GM19372 (cell line): Measurements from ENCODE around the gene CDC42BPB.

Experiments used
- ATAC-seq: cut with Tn5 transposase; IDR thresholded peaks from one replicate; pipeline ENCODE4 v1.9.1; 2021; ENCODE audit warnings: mild to moderate bottlenecking, low read depth, moderate library complexity; ENCODE audit not compliant: unreplicated experiment

CDC42BPB gene

DNA sequence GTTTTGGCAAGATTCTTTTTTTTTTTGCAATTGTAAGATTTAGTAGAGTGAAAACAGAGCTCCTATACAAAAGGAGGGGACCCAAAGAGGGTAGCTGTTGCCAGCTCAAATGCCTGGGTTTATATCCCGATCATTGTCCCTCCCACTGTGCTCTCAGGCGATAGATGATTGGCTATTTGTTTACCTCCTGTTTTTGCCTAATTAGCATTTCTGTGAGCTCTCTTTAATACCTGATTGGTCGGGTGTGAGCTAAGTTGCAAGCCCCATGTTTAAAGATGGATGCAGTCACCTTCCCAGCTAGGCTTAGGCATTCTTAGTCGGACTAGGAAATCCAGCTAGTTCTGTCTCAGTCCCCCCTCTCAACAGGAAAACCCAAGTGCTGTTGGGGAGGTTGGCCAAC lies 39.0 kb upstream of the CDC42BPB start:
- ATAC-seq = no peak

DNA sequence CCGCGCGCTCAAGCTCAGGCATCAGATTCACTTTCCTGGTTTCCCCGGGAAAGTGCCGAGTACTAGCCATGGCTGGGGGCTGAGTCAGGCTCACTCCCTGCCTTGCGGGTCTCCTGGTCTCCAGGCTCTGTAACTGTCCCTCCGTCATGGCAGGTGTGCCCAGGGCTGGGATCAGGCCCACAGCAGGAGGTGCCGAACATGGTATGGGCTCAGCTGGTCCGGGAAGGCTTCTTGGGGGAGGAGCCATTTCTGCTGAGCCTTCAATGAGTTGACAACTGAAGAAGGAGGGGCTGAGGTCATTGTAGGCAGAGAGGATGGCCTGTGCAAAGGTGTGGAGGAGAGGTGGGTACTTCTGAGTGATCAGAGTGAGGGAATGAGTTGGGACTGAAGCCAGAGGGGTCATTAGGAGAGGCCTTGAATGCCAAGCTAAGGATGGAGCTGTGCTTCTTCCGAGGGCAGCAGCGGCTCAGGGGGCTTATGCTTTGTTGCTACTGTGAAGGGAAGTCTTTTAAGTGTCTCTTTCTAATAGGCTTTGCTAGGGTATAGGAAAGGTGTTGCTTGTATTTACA lies 37.9 kb upstream of the CDC42BPB start:
- ATAC-seq = no peak

DNA sequence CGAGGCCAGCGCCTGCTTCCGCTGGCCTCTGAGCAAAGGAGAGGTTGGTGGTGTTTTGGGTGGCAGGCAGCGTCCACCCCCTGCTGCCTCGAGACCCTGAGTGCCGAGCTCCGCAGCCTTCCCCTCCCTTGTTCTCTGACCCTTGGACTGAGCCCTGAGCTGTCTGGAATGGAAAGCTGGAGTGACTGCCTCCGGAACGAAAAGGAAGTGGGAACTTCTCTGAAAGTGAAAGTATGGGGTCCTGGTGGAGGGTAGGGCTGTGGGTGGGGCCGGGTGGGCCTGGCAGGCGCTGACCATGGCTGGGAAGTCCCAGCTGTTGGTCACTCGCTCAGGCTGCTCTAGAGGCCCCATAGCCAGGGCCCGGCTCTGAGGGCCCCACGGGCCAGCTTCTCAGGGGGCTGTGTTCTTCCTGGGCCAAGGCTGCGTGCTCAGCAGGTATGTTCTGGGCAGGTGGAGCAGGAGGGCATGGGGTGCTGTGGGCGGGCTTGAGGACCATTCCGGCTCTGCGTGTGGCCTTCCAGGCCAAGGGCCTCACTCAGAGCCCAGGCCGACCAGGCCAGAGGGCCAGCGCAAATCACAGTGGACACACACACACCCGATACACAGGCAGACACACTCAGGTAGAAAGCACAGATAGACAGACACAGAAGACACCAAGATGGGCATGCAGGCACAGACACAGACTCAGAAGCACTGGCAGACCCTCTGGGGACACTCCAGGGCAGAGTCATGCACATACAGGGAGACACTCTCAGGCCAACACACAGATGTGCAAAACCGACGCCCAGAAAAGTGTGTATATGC lies 37.3 kb upstream of the CDC42BPB start, which contains the start of gene EXOC3L4:
EXOC3L4 (plus strand) TSS at position 320 of the 804 bp plus-strand sequence. CDS start 5,495 bp downstream, outside the sequence.
- no peak for ATAC-seq

DNA sequence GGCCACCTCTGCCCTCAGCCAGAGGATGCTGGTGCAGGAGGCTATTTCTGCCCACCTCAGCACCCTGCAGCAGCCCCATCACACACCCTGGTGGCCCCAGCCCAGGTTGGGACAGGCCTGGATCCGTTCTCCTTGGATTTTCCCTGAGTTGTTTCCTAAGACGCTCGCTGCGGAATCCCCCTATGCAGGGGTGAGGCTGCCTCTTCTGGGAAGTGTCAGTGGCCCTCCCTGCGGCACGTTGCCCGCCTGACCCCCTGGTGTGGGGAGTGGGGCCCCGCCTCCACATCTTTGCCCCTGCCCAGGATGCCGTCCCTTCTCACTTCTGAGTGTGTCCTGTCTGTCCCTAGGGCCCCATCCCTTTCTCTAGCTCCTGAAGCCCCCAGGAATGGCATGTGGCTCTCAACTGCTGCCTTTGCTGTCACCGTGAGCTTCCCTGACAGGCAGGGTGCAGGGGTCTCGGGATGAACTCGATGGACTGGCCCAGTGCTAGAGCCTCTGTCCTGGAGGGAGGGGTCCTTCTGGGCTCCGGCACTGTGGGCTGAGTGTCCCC lies 36.6 kb upstream of the CDC42BPB start:
- ATAC-seq = no peak

DNA sequence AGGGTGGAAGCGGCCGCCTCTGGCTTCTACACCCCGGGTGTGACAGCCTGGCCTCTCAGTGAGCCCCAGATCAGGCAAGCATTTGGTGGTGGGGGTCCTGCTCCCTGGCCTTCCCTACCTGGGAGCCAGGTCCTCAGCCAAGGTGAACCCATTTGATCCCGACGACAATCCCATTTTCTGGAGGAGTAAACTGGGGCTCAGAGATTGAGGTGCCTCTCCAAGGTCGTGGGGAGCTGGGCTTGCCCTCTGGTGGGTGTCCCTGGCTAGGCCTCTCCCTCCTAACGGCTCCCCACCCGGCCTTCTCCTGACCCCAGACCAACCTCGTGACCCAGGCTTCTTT lies 34.5 kb upstream of the CDC42BPB start:
- ATAC-seq = no peak

DNA sequence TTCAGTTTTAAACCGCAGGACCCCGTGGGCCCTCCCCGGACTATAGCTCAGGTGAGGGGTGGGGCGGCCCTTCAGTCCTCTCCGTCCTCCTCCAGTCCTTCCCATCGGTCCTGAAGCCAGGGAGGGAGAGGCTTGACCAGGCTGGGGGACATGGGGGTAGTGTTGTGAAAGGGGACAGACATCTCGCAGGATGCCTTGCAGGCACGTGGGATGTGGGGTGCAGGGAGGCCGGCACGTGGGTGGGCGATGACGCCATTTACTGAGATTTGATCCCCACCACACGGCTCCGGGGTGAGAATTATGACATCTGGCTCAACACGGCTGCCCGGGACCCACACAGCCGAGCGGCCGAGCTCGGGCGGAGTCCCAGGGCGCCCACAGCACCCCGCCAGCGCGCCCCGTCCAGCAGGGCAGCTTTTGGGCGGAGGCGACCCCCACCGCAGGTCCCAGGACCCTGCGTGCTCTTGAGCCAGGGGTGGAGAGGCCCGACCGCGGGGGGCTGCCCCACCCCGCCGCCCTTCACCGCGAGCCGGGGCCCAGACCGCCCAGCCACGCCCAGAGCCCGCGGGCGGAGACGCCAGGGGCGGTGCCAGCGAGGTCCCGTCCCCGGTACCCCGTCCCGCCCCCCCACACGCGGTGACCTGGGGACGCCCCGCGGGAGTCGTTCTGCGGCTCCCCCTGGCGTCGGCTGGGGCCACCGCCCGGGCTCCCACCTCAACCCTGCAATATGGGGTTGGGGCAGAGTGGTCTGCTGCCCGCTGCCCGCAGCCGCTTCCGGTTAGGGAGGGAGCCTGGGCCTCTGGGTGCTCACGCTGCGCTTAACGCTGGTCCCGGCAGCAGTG lies 33.9 kb upstream of the CDC42BPB start:
- peak; percentile 78 for ATAC-seq

DNA sequence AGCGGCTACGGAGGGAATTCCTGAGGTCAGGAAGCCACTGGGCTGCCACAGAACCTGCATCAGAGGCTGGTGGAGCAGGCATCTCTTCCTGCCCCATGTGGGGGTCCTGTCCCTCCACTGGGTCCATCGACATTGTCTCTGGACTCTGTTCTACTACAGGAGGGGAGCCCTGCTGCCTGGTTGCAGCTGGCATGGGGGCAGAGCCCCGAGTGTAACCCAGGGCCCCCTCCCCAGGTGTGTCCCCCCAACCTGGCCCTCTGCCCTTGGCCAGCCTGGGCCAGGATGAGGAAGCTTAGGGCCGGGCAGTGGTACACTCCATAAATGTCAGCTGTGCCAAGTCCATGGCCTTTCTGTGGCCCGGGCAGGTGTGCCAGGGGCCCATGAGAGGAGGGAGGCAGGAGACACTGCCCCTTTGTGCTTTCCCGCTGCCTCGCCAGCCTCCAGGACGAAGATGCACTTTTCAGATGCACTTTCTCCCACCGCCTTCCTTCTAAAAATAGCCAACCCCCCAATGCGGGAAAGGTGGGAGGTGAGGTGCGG lies 33.2 kb upstream of the CDC42BPB start:
- no peak for ATAC-seq

DNA sequence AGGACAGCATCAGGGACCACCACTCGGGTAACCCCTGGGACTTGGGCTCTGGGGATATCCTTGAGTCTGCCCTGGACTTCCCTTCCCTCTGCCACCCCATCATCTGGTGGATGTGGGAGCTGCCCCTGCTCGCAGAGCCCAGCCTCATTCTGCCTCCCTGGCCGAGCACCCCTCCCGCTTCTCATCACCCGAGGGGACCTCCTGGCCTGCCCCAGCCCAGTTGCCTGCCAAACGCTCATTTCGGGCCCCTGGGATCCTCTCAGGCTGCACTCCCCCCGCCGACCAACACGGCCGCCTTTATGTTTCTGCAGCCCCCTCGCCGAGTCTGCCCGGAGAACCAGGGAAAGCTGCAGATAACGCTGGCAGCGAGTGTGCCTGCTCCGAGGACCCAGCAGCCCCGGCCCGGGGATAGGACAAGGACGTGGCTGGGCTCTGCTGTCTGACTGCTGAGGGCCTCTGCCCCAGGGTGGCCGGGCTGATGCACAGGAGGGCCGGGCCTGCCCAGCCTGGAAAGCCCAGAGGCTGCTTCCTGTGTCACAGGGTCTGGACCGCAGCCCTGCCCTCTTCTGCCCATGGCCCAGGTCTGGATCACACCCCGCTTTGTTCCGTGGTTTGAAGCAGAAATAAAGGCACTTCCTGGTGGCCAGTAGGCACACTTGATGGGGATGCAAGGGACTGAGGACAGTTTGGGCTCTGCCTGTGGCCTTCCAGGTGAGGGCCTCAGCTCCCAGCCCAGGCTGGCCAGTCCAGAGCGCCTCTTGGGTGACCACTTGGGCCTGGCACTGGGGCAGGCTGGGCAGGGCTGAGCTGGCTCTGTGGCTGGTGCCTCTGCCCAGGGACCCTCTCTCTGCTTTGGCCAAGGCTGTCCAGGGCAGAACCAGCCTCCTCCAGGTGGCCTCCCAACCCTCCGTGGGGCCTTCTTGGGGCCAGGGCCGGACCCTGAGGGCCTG lies 32.3 kb upstream of the CDC42BPB start:
- no peak for ATAC-seq

DNA sequence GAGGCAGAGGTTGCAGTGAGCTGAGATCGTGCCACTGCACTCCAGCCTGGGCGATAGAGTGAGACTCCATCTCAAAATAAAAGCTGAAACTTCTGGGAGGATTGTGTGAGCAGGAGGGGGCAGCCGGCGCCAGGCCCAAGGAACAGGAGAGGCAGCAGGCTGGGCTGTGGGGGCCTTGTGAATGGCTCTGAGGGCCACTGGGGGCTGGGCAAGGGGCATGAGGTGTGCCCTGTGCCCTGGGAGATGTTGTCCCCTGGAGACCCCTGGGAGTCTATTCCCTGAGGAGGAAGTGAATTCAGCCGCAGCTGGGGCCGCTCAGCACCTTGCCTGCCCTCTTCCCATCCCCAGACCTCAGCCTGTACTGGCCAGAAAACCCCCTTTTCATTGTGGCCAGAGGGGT lies 31.6 kb upstream of the CDC42BPB start:
- no peak for ATAC-seq

DNA sequence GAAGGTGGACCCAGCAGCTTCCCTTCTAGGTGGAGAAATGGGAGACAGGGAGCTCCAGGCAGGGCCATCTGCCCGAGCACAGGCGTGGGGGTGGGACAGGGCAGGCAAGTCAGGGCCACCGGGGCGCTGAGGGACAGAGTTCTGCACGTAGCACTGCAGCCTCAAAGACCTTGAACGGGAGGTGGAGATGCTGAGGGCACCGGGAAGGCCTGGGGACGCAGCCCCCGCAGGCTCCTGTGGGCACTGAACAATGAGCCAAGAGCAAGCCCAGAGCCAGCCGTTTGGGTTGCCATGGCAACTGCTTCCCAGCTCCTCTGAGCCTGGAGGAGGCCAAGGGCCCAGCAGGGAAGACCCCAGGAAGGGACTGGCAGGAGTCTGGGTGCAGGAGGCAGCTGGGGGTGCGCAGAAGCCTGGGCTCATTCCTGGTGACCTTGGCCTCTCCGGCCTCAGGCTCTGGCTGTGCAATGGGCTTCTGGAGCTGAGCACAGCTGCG lies 30.0 kb upstream of the CDC42BPB start:
- no peak for ATAC-seq

DNA sequence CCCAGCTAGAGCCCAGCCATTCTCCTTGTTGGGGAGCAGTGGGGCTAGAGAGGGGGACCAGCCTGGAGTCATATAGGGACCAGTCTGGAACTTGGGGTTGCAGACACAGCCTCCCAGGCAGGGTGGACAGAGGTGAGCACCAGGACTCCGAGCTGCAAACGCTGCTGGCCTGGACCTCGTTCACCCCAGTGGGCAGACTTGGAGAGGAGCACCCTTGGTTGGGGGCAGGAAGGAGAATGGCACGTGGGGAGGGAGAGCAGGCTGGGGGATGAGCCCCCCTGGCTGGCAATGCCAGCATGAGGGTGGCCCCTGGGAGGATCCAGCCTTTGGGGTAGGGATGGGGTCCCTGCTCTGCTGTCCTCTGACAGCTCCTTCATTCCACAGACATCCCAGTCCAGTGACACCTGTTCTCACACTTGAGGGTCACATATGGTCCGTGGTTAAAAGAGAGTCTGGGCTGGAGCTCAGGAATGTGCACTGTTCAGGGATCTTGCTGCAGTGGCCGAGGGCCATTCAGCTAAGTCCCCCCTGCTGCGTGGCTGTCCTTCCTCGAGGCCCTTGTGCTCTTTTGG lies 29.5 kb upstream of the CDC42BPB start:
- ATAC-seq = no peak

DNA sequence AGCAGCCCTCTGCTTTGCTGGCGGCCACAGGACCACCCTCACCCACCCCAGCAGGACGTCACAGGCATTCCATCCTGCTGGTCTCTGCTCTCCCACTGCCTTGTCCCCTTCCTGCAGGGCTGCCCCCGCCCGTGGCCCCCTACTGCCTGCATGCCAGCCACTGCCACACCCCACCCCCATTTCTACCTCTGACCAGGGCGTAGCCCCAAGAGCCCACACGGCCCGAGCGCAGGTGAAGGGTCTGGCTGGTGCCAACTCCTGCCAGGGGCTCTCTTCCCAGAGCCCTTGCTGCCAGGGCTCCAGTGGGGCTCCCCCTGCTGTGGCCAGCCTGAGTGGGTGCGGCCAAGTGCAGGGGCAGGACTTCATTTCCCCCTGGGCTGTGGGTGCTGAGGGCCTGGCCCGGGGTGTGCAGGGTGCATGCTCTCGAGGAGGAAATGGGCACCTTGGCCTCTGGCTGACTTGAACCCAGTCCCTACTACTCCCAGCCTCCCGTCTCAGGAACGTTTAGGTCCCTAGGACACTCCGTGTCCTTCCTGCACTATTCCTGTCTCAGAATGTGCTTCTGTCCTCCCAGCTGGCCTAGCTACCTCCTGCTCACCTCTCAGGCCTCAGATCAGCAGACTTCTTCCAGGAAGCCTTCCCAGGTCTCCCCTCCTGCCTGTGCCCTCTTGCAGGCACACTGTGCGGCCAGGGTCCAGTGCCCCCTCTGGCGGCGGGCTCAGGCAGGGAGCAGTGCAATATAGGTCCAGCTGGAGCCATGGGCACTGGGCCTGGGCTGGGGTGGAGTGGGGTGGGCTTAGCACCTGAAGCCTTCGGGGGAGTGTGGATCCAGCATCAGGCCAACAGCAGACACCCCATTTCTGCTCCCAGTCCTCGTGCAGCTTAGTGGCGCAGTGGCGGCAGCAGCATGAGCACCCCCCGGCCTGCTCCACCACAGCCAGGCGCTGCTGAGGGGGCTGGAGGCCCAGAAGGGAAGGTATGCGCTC lies 28.1 kb upstream of the CDC42BPB start:
- ATAC-seq = no peak

DNA sequence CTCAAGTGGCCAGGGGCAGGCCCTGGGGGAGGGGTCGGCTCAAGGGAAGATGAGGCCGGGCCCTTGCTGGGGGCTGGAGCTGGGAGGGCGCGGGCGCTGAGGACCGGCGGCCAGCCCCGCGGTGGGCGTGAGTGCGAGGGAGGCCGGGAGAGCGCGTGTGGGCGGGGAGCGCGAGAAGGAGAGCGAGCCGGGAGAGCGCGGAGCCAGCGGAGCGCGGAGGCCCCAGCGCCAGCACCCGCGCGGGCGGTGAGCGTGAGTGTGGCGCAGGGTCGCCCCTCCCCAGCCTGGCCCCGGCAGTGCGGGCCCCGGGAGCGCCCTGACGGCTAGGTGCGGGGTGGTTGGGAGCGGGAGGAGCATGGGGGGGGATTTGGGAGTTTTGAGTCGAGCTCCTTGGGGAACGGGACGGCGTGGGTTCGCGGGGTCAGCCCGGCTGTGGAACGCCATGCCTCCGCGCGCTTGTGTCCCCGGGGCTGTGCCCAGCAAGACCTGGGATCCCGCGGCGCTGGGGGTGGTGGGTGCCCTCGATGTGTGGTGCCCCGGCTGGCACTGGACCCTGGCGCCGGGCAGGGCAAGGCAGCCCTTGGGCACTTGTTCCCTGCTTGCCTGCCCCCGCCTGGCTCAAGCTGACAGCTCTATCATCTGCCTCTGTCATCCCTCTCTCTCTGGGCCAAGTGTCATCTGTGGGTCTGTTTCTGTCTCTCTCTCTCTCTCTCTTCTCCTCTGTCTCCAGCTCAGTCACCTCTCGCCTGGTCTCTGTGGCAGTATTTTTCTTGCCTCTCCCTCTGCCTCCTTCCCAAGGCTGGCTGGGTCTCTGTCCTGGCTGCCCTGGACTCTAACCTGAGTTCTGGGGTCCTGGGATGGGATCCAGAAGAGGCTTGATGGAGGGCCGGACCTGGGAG lies 26.9 kb upstream of the CDC42BPB start, which contains the start of gene LBHD2:
LBHD2 (plus strand) TSS at position 190 of the 899 bp plus-strand sequence. CDS start 1,803 bp downstream, outside the sequence.
- no peak for ATAC-seq

DNA sequence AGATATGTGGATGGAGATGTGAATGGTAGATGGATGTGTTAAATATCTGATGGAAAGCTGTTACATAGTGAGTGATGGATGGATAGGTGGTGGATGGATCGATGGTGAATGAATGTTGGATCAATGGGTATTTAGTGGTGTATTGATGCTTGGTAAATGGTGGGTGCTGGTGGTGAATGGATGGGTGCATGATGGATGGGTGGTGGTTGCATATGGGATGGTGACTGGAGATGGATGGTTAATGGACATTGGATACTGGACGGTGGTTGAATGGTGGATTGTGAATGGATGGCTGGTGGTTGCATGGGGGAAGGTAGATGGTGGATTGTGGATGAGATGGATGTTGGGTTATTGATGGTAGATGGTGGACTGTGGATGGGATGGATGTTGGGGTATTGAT lies 24.6 kb upstream of the CDC42BPB start:
- no peak for ATAC-seq

DNA sequence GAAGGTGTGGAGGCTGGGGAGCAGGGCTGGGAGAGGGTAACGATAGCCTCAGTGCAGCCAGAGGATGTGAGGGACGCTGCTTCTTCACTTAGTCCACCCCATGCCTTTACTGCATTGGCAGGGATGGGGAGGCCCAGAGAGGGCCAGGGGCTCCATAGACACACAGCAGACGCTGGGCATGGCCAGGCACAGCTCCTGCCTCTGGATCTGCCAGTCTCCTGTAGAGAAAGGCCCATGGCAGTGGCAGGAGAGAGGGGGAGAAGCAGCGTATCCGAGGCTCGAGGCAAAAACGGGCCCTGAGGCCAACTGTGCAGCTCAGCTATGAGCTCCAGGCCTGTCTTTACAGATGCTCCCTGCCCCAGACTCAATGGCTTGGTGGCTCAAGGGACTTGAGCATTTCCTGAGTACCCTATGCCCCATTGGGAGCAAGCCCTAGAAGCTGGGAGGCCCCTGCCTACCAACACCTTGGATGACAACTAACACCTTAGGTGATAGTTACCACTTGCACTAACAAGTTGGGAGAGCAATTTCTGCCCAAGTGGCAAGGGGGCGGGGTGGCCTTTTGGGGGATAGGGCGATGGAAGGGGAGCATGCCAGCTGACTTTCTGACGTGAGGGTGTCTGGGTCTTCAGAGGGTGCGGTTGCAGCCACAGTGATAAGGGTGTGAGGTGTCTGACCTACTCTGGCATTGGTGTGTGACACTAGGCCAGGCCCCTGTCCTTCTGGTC lies 21.7 kb upstream of the CDC42BPB start:
- no peak for ATAC-seq

DNA sequence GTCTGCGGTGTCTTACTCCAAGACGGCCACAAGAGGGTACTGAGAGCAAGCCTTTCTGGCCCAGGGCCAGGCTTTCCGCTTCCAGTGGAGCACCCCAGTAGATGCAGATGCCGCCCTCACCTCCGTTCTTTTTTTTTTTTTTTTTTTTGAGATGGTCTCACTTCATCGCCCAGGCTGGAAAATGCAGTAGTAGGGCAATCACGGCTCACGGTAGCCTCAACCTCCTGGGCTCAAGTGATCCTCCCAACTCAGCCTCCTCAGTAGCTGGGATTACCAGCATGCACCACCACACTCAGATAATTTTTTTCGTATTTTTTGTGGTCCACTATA lies 21.0 kb upstream of the CDC42BPB start:
- no peak for ATAC-seq
